IMR-90 (cell line): Measurements from ENCODE around the gene PSMG1. TPM values are rescaled to one million over a fixed set of nuclear protein-coding genes. Genes with fewer than 3 reads are reported as not detected.

Experiments
- ATAC-seq: fragments of 200-7000 bp; cut with Tn5 transposase; 2 replicates; pipeline ENCODE4 v1.9.1; 2020; ENCODE audit warnings: low read depth, mild to moderate bottlenecking, moderate library complexity
- BruUV-seq: library from RNA; stranded (reverse); fragments of 400-500 nt; replicated peaks from 2 replicates; lab custom pipeline; 2021; lab: Mats Ljungman, UMichigan
- CTCF ChIA-PET: fragments of 300-600 bp; formaldehyde crosslinking; extraction: SDS; loops from one replicate; lab custom pipeline; 2021; ENCODE audit warnings: antibody characterized with exemption; lab: Yijun Ruan, JAX
- POLR2A ChIA-PET: fragments of 300-600 bp; sonication (Branson Sonifier 250); formaldehyde crosslinking; loops from one replicate; lab custom pipeline; 2022; ENCODE audit warnings: antibody characterized with exemption; ENCODE audit not compliant: unreplicated experiment; lab: Charles Lee
- DNase-seq: peaks from one replicate; pipeline ENCODE4 v3.0.0; 2013
- H2AFZ ChIP-seq: replicated peaks from 2 replicates; pipeline ENCODE3; 2013; ENCODE audit warnings: low read length, mild to moderate bottlenecking; ENCODE audit not compliant: poor library complexity
- H2AK5ac ChIP-seq: 2 replicates; pipeline ENCODE4 v1.6.1; 2013; ENCODE audit warnings: low read depth, low read length, inconsistent platforms
- H2AK9ac ChIP-seq: replicated peaks from 2 replicates; pipeline ENCODE3; 2013; ENCODE audit warnings: mild to moderate bottlenecking, low read depth, low read length, moderate library complexity; ENCODE audit not compliant: poor library complexity
- H2BK120ac ChIP-seq: 2 replicates; pipeline ENCODE4 v1.6.1; 2013; ENCODE audit warnings: low read depth, low read length, inconsistent platforms
- H2BK15ac ChIP-seq: 3 replicates; pipeline ENCODE4 v1.6.1; 2013; ENCODE audit warnings: low read depth, low read length, inconsistent platforms
- H2BK20ac ChIP-seq: 2 replicates; pipeline ENCODE4 v1.6.1; 2013; ENCODE audit warnings: low read depth, mild to moderate bottlenecking, inconsistent platforms, low read length, moderate library complexity
- H2BK5ac ChIP-seq: 2 replicates; pipeline ENCODE4 v1.6.1; 2013; ENCODE audit warnings: mild to moderate bottlenecking, low read depth, low read length, inconsistent platforms; ENCODE audit not compliant: poor library complexity, severe bottlenecking
- H3K14ac ChIP-seq: replicated peaks from 2 replicates; pipeline ENCODE4 v1.6.1; 2013; ENCODE audit warnings: low read depth, low read length, inconsistent platforms
- H3K18ac ChIP-seq: 2 replicates; pipeline ENCODE4 v1.6.1; 2013; ENCODE audit warnings: low read depth, low read length, control low read depth
- H3K23ac ChIP-seq: 2 replicates; pipeline ENCODE4 v1.6.1; 2013; ENCODE audit warnings: low read depth, low read length, inconsistent platforms
- H3K27ac ChIP-seq: 2 replicates; pipeline ENCODE4 v1.5.1; 2013; ENCODE audit warnings: mild to moderate bottlenecking, control low read depth, low read length; ENCODE audit not compliant: insufficient read depth
- H3K27me3 ChIP-seq: 2 replicates; pipeline ENCODE4 v1.6.1; 2013; ENCODE audit warnings: low read length; ENCODE audit not compliant: control insufficient read depth, insufficient read depth
- H3K36me3 ChIP-seq: 2 replicates; pipeline ENCODE4 v1.6.1; 2013; ENCODE audit warnings: low read length, mixed read lengths; ENCODE audit not compliant: control insufficient read depth, insufficient read depth
- H3K4ac ChIP-seq: 2 replicates; pipeline ENCODE4 v1.6.1; 2013; ENCODE audit warnings: low read depth, low read length, inconsistent platforms
- H3K4me1 ChIP-seq: 2 replicates; pipeline ENCODE4 v1.6.1; 2013; ENCODE audit warnings: low read length, mixed read lengths; ENCODE audit not compliant: control insufficient read depth, insufficient read depth
- H3K4me2 ChIP-seq: 2 replicates; pipeline ENCODE4 v1.6.1; 2013; ENCODE audit warnings: low read depth, mild to moderate bottlenecking, control low read depth, low read length, moderate library complexity
- H3K4me3 ChIP-seq: 2 replicates; pipeline ENCODE4 v1.5.1; 2013; ENCODE audit warnings: low read depth, mild to moderate bottlenecking, control low read depth, low read length, moderate library complexity; ENCODE audit not compliant: insufficient read depth
- H3K56ac ChIP-seq: 2 replicates; pipeline ENCODE4 v1.6.1; 2013; ENCODE audit warnings: low read length, inconsistent platforms; ENCODE audit not compliant: insufficient read depth; ENCODE audit errors: extremely low read depth
- H3K79me1 ChIP-seq, 2 experiments: 2 replicates each; pipeline ENCODE4 v1.6.1; 2013; ENCODE audit warnings: low read length in 2 of 2, inconsistent platforms in 1 of 2, low read depth in 1 of 2
- H3K9ac ChIP-seq: 2 replicates; pipeline ENCODE4 v1.6.1; 2013; ENCODE audit warnings: low read depth, low read length, control low read depth
- H3K9me1 ChIP-seq: 2 replicates; pipeline ENCODE4 v1.6.1; 2013; ENCODE audit warnings: low read length, inconsistent platforms; ENCODE audit not compliant: insufficient read depth
- H3K9me3 ChIP-seq: 2 replicates; pipeline ENCODE4 v1.6.1; 2013; ENCODE audit warnings: low read length; ENCODE audit not compliant: control insufficient read depth, insufficient read depth
- H4K20me1 ChIP-seq: 2 replicates; pipeline ENCODE4 v1.6.1; 2013; ENCODE audit warnings: low read length, inconsistent platforms; ENCODE audit not compliant: insufficient read depth
- H4K5ac ChIP-seq: 2 replicates; pipeline ENCODE4 v1.6.1; 2013; ENCODE audit warnings: mild to moderate bottlenecking, low read depth, low read length, control low read depth
- H4K8ac ChIP-seq, 2 experiments: 2 replicates each; pipeline ENCODE4 v1.6.1; 2013; ENCODE audit warnings: low read depth in 2 of 2, low read length in 2 of 2, control low read depth in 1 of 2, inconsistent platforms in 1 of 2
- H4K91ac ChIP-seq: 2 replicates; pipeline ENCODE4 v1.6.1; 2013; ENCODE audit warnings: low read depth, low read length, inconsistent platforms; ENCODE audit not compliant: insufficient read depth
- MAFK ChIP-seq: IDR thresholded peaks from 2 replicates; pipeline ENCODE4 v1.6.1; 2012; ENCODE audit warnings: low read depth, low read length, improper control_type of control experiment
- POLR2A ChIP-seq: IDR thresholded peaks from 2 replicates; pipeline ENCODE4 v1.6.1; 2012; ENCODE audit warnings: mild to moderate bottlenecking, low read depth, low read length
- SMC3 ChIP-seq: fragments of 150-350 bp; IDR thresholded peaks from 2 replicates; pipeline ENCODE4 v1.6.1; 2016; ENCODE audit warnings: low read depth, mild to moderate bottlenecking, antibody characterized with exemption, low read length, moderate library complexity
- WGBS, 2 experiments: methylation state at CpG; one replicate each; pipeline versions ENCODE4 v1.1.5 to v1.1.7; 2013; ENCODE audit warnings: missing lambda C conversion rate in 2 of 2; ENCODE audit not compliant: insufficient read length in 1 of 2; ENCODE audit errors: extremely low coverage in 2 of 2; 5-methylcytosine and 5-hydroxymethylcytosine counted together
- dilution Hi-C: fragments of 300-500 bp; cut with HindIII; formaldehyde crosslinking; loops from one replicate; pipeline ENCODE4 v1.14.3; 2018; ENCODE audit warnings: low sequenced_read_pairs; ENCODE audit not compliant: unreplicated experiment
- in situ Hi-C: fragments of 300-500 bp; cut with MboI; formaldehyde crosslinking; loops from 3 replicates; pipeline ENCODE4 v1.14.3; 2019; ENCODE audit warnings: low sequenced_read_pairs, inconsistent platforms, mixed read lengths
- intact Hi-C: fragments of 100-400 bp; cut with micrococcal nuclease; formaldehyde crosslinking; loops from 2 replicates; pipeline ENCODE4 v1.10.0; 2022
- polyA plus RNA-seq, 3 experiments: library from polyadenylated mRNA; depleted of rRNA; stranded (reverse); fragments of >200 nt; gene quantifications; 2 replicates each; pipeline ENCODE4 v1.2.3, GENCODE V29; 2012; ENCODE audit warnings: low replicate concordance in 1 of 3
- total RNA-seq: library from RNA; depleted of rRNA; stranded (reverse); fragments of >200 nt; gene quantifications from 2 replicates; pipeline ENCODE4 v1.2.3, GENCODE V29; 2012

PSMG1 gene
- total and polyA plus RNA-seq, 2 of the 4 experiments (the other 2 are of a cell fraction): 37.8 to 45.4 TPM

DNA sequence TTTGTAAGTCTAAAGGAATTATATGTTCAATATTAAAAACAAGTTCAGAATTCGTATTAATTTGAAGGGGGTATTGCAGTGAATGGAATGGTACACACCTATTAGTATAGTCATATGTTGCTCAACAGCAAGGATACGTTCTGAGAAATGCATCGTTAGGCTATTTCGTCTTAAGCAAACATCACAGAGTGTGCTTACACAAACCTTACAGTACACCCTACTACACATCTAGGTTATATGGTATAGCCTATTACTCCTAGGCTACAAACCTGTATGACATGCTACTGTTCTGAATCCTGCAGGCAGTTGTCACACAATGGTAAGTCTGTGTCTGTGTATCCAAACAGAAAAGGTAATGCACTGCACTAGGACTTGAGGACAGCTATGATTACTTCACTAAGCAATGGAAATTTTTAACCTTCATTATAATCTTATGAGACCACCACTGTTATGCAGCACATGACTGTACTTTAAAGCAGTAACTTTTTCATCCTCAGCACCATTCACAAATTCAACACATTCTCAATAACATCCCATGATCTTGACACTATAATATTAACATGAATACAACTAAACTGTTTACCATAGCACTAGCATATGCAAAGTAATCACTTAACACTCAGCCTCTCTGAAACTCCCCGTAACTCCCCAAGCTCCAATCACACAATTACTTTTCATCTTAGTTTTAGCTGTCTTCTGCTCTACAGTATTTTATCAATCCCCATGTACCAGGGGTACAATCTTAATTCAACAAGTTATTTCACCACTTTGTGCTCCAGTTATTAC, 14.4 kb upstream of the PSMG1 start:
- peaks cover 21% of the 10 kb centered on the region for H3K36me3 ChIP-seq
- H2BK5ac ChIP-seq: no peak overlapping the region
- no peak overlapping the region for H2AFZ ChIP-seq
- CTCF ChIA-PET: no interaction called here
- dilution Hi-C loops: no loop called here
- no CpG with 5 or more reads among the region's 5 CpGs for WGBS, 2 experiments
- no peak overlapping the region for H2BK15ac ChIP-seq
- peaks cover 6 to 16% of the 10 kb centered on the region in 2 experiments for H3K79me1 ChIP-seq
- H4K5ac ChIP-seq: no peak overlapping the region
- H3K27ac ChIP-seq: no peak overlapping the region
- H2AK5ac ChIP-seq: no peak overlapping the region
- no peaks in the 10 kb centered on the region for H3K9me1 ChIP-seq
- H2BK20ac ChIP-seq: no peak overlapping the region
- H3K27me3 ChIP-seq: no peaks in the 10 kb centered on the region
- POLR2A ChIA-PET: no interaction called here
- H3K9me3 ChIP-seq: no peaks in the 10 kb centered on the region
- H3K18ac ChIP-seq: no peak overlapping the region
- no peak overlapping the region for H3K4me2 ChIP-seq
- H2AK9ac ChIP-seq: no peak overlapping the region
- H4K91ac ChIP-seq: no peak overlapping the region
- in situ Hi-C loops: no loop called here
- H3K56ac ChIP-seq: no peak overlapping the region
- no peak overlapping the region for H3K4ac ChIP-seq
- 0 out of 2 replicates have a peak overlapping the region, but pooled peaks have one; percentile 12 for H3K23ac ChIP-seq
- no peak overlapping the region for H3K4me3 ChIP-seq
- H4K20me1 ChIP-seq: no peaks in the 10 kb centered on the region
- intact Hi-C loops: loop anchor here (10.0 kb wide), 1 partner anchor 57 kb away; no protein-coding TSS in a partner anchor
- H3K4me1 ChIP-seq: no peaks in the 10 kb centered on the region
- BruUV-seq: no TSS peak
- no peak overlapping the region for H3K9ac ChIP-seq
- DNase-seq (no peak), ATAC-seq (no peak)
- no peak for TF ChIP-seq MAFK
- TF ChIP-seq POLR2A: no peak
- TF ChIP-seq SMC3: no peak
- H3K14ac ChIP-seq: no peak overlapping the region
- no peak overlapping the region for H4K8ac ChIP-seq
- H2BK120ac ChIP-seq: no peak overlapping the region
